ENCODE results near the gene HIBADH. TPM values are rescaled to one million over a fixed set of nuclear protein-coding genes. Genes with fewer than 3 reads are reported as not detected.

HIBADH gene
- total RNA-seq, 1 experiment from 2014 or later: 23.2 TPM

- Histone ChIP-seq H3K27me3 (ENCODE audit: insufficient read depth, low read length) (no peaks in the 10 kb centered on the region), H2BK15ac (ENCODE audit: low read depth, low read length) (no peak overlapping the region), H3K23ac (ENCODE audit: insufficient read length, low read depth, low read length) (no peak overlapping the region), H2BK5ac (ENCODE audit: insufficient read length, low read length) (no peak overlapping the region), H4K5ac (ENCODE audit: insufficient read length, low read depth, low read length) (no peak overlapping the region), H3K79me2 (ENCODE audit: insufficient read depth, low read length) (no peaks in the 10 kb centered on the region), H3K9ac (ENCODE audit: extremely low read depth, insufficient read length, low read length) (no peak overlapping the region), H3K4me2 (ENCODE audit: insufficient read depth, insufficient read length, low read length) (no peak overlapping the region), H3K9me3 (ENCODE audit: control insufficient read depth, low read depth, low read length) (no peaks in the 10 kb centered on the region), H3K56ac (ENCODE audit: insufficient read length, low read depth, low read length) (no peak overlapping the region), H3K18ac (ENCODE audit: insufficient read length, low read depth, low read length) (no peak overlapping the region), H3K4me1 (ENCODE audit: insufficient read depth, low read length) (peaks cover 3% of the 10 kb centered on the region; the same call in 1 of the 2 replicates), H3T11ph (ENCODE audit: low read length) (no peak overlapping the region), H2BK120ac (ENCODE audit: low read depth, low read length, poor library complexity, severe bottlenecking) (no peak overlapping the region), H2BK12ac (ENCODE audit: insufficient read length, low read depth, low read length) (no peak overlapping the region), H4K20me1 (ENCODE audit: control insufficient read depth, insufficient read depth, insufficient read length) (no peaks in the 10 kb centered on the region), H4K8ac (replicated peaks; ENCODE audit: insufficient read length, low read depth, low read length) (no peak overlapping the region), H3K79me1 (ENCODE audit: insufficient read depth, low read depth, low read length, poor library complexity, severe bottlenecking) (no peaks in the 10 kb centered on the region), H2AK5ac (ENCODE audit: insufficient read length, low read length) (no peak overlapping the region), H3K4ac (ENCODE audit: low read depth, low read length) (no peak overlapping the region), H4K91ac (ENCODE audit: insufficient read length, low read depth, low read length) (no peak overlapping the region), H3K27ac (ENCODE audit: insufficient read length, low read depth, low read length) (no peak overlapping the region), H3K14ac (ENCODE audit: insufficient read depth, low read length) (no peak overlapping the region), H3K23me2 (ENCODE audit: insufficient read length, low read depth, low read length, poor library complexity, severe bottlenecking) (no peaks in the 10 kb centered on the region), H2BK20ac (ENCODE audit: low read depth, low read length, poor library complexity, severe bottlenecking) (no peak overlapping the region), H2AFZ (ENCODE audit: low read length) (no peak overlapping the region)
- Mint-ChIP-seq H3K4me1 (peaks cover 7 to 8% of the 10 kb centered on the region in 2 experiments), H3K4me3 (no peak overlapping the region), H3K27me3 (ENCODE audit: low read depth) (no peaks in the 10 kb centered on the region), H3K36me3 (ENCODE audit: insufficient read depth in 1 of 3, low read depth in 3 of 3) (peaks cover 0 to 5% (median 0%) of the 10 kb centered on the region in 3 experiments; a peak in 1 of 7 replicates), H3K27ac (no peak overlapping the region), H3K9me3 (peaks cover 0 to 7% of the 10 kb centered on the region in 2 experiments; a peak in 2 of 5 replicates)
- no peak for TF ChIP-seq CTCF (conservative IDR thresholded peaks at IDR 0.05)
- DNase-seq: no peak
Measured at GRCh38 chr7:27686315-27686714, 23.6 kb upstream of the HIBADH start.

All from H9 (cell line).